Measurements from ENCODE around the gene NCOA7.

GRCh38 chr6:125957391-125957693, 166.6 kb downstream of the NCOA7 start:
- TF ChIP-seq CTCF (IDR thresholded peaks at IDR 0.05) = no peak
- no peak for TF ChIP-seq POLR2A (IDR thresholded peaks at IDR 0.05)

All from testis (tissue), 2 donors.